Endodermal cell (in vitro differentiated cells): ENCODE data around the gene POLD2. TPM values are rescaled to one million over a fixed set of nuclear protein-coding genes. Genes with fewer than 3 reads are reported as not detected.

Experiments
- DNase-seq: peaks from one replicate; pipeline ENCODE4 v3.0.0-alpha.2; 2017
- H3K27ac ChIP-seq: 2 replicates; pipeline ENCODE4 v1.5.1; 2013; ENCODE audit warnings: mild to moderate bottlenecking, low read depth, low read length, moderate library complexity
- H3K27me3 ChIP-seq: 2 replicates; pipeline ENCODE4 v1.6.1; 2013; ENCODE audit warnings: mild to moderate bottlenecking, low read length, moderate library complexity; ENCODE audit not compliant: insufficient read depth, control insufficient read depth, poor library complexity, severe bottlenecking
- H3K36me3 ChIP-seq: 2 replicates; pipeline ENCODE4 v1.7.0; 2013; ENCODE audit warnings: mild to moderate bottlenecking, low read length, moderate library complexity; ENCODE audit not compliant: control insufficient read depth, insufficient read depth
- H3K4me1 ChIP-seq: one replicate; pipeline ENCODE4 v1.7.0; 2013; ENCODE audit warnings: low read length; ENCODE audit not compliant: control insufficient read depth, insufficient read depth
- H3K4me3 ChIP-seq: 2 replicates; pipeline ENCODE4 v1.5.1; 2013; ENCODE audit warnings: mild to moderate bottlenecking, low read length, moderate library complexity
- H3K9ac ChIP-seq: 2 replicates; pipeline ENCODE4 v1.6.1; 2013; ENCODE audit warnings: mild to moderate bottlenecking, low read length, moderate library complexity; ENCODE audit not compliant: poor library complexity, severe bottlenecking; ENCODE audit errors: extremely low read depth
- H3K9me3 ChIP-seq: 2 replicates; pipeline ENCODE4 v1.6.1; 2013; ENCODE audit warnings: mild to moderate bottlenecking, low read length, moderate library complexity; ENCODE audit not compliant: control insufficient read depth
- H3K27ac Mint-ChIP-seq: 2 replicates; pipeline ENCODE4 v1.8.0; 2020; ENCODE audit warnings: mixed read lengths
- H3K27me3 Mint-ChIP-seq: 2 replicates; pipeline ENCODE4 v1.8.0; 2021; ENCODE audit warnings: mild to moderate bottlenecking, mixed read lengths; ENCODE audit not compliant: insufficient read depth
- H3K36me3 Mint-ChIP-seq: 2 replicates; pipeline ENCODE4 v1.8.0; 2020; ENCODE audit warnings: low read depth, mixed read lengths
- H3K4me1 Mint-ChIP-seq: 2 replicates; pipeline ENCODE4 v1.8.0; 2020; ENCODE audit warnings: mixed read lengths
- H3K4me3 Mint-ChIP-seq: 2 replicates; pipeline ENCODE4 v1.8.0; 2020; ENCODE audit warnings: mild to moderate bottlenecking, moderate library complexity, mixed read lengths
- H3K9me3 Mint-ChIP-seq: 2 replicates; pipeline ENCODE4 v1.8.0; 2020; ENCODE audit warnings: mild to moderate bottlenecking, mixed read lengths
- WGBS, 2 experiments: methylation state at CpG; one replicate each; pipeline versions ENCODE4 v1.1.5 to v1.1.7; 2013; ENCODE audit warnings: missing lambda C conversion rate in 2 of 2, mixed read lengths in 1 of 2; ENCODE audit not compliant: insufficient coverage in 1 of 2, insufficient read length in 1 of 2; 5-methylcytosine and 5-hydroxymethylcytosine counted together
- total RNA-seq, 2 donors: library from RNA; stranded (reverse); fragmentation: NEBNext Ultra II Directional in 1 of 2; extraction: Animal tissue kit (Norgen Biotek cat#: 25700) in 1 of 2; gene quantifications; 2 replicates in 1 of 2; 3 replicates in 1 of 2; pipeline ENCODE4 v1.2.1, GENCODE V29; 2021
- TF ChIP-seq, protein P1 (sequence below): fragments of 200-600 bp; sonication (generic); conservative IDR thresholded peaks from 2 replicates; pipeline ENCODE4 v1.5.0; 2021; ENCODE audit warnings: antibody characterized with exemption, mild to moderate bottlenecking

Gene POLD2
- total RNA-seq, 2 donors from 2014 or later = 127 to 141 TPM

DNA sequence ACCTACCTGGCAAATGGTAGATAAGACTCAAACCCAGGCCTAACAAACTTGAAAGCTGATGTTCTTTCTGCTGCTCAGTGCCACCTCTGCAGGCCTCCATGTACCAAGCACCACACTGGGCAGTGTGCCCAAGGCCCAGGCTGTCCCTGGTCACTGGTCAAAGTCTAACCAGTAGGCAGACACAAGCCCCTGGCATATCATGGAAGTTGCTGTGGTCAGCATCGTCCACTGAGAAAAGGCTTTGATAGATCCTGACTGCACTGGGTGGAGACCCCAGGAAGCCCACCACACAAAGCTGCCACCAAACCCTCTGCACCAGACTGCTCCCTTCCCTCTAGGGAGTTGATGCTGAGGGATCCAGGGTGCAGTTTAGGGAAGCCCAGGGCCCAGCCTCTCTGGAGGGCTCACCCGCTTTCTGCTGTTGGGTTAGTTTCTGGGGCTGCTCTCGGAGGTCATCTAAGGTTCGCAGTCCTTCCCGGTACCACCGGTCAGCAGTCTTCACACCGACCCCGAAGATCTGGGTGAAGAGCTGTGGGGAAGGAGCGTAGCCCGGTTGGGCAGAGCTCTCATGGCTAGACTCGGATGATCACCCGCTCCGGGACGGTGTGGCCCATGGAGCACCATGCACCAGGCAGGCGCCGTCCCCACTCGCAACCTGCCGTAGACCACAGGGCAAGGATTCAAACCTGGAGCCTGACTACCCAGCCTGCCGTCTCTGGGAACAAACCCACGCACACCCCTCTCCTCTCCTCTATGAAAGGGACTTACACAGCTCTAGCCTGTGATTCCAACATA, 47.0 kb downstream of the POLD2 start:
- H3K36me3 Mint-ChIP-seq = peaks cover 42% of the 10 kb centered on the region
- Histone ChIP-seq H3K36me3 (peaks cover 33% of the 10 kb centered on the region), H3K4me1 (no peaks in the 10 kb centered on the region), H3K9ac (no peak overlapping the region), H3K27me3 (no peaks in the 10 kb centered on the region), H3K9me3 (no peaks in the 10 kb centered on the region), H3K4me3 (no peak overlapping the region), H3K27ac (no peak overlapping the region)
- H3K9me3 Mint-ChIP-seq = no peaks in the 10 kb centered on the region
- 96 to 100% methylated on average over 16 to 20 of the region's 20 CpGs for WGBS, 2 experiments
- TF ChIP-seq, protein P1, sequence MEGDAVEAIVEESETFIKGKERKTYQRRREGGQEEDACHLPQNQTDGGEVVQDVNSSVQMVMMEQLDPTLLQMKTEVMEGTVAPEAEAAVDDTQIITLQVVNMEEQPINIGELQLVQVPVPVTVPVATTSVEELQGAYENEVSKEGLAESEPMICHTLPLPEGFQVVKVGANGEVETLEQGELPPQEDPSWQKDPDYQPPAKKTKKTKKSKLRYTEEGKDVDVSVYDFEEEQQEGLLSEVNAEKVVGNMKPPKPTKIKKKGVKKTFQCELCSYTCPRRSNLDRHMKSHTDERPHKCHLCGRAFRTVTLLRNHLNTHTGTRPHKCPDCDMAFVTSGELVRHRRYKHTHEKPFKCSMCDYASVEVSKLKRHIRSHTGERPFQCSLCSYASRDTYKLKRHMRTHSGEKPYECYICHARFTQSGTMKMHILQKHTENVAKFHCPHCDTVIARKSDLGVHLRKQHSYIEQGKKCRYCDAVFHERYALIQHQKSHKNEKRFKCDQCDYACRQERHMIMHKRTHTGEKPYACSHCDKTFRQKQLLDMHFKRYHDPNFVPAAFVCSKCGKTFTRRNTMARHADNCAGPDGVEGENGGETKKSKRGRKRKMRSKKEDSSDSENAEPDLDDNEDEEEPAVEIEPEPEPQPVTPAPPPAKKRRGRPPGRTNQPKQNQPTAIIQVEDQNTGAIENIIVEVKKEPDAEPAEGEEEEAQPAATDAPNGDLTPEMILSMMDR = no peak
- no peak overlapping the region for H3K27ac Mint-ChIP-seq
- H3K27me3 Mint-ChIP-seq = no peaks in the 10 kb centered on the region
- H3K4me1 Mint-ChIP-seq = no peaks in the 10 kb centered on the region
- H3K4me3 Mint-ChIP-seq = no peak overlapping the region
- no peak for DNase-seq

DNA sequence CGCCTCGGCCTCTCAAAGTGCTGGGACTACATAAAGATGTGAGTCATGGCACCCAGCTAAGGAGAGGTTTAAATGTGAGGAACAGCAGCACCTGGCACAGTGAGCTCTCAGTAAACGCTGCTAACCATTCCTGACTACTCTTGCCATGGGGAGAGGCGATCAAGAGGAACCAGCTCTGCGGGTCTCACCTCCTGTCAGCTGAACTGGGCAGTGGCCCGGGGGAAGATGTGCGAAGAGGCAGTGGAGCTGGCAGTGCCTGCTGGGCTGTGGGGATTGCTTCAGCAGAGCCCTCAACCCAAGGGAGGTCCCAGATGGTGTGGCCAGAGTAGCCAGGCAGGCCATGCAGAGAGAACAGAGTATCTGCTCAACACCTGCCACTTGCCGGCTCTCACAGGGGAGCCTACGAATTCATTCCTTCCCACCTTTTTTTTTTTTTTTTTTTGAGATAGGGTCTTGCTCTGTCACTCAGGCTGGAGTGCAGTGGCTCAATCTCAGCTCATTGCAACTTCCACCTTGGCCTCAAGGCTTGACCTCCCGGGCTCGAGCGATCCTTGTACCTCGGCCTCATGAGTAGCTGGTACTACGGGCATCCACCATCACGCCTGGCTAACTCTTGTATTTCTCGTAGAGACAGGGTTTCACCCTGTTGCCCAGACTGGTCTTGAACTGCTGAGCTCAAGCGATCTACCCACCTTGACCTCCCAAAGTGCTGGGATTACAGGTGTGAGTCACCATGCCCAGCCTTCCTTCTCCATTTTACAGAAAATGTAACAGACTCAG, 47.9 kb downstream of the POLD2 start:
- WGBS, 2 experiments = 92 to 93% methylated on average over 15 to 17 of the region's 17 CpGs
- peaks cover 40% of the 10 kb centered on the region for H3K36me3 Mint-ChIP-seq

DNA sequence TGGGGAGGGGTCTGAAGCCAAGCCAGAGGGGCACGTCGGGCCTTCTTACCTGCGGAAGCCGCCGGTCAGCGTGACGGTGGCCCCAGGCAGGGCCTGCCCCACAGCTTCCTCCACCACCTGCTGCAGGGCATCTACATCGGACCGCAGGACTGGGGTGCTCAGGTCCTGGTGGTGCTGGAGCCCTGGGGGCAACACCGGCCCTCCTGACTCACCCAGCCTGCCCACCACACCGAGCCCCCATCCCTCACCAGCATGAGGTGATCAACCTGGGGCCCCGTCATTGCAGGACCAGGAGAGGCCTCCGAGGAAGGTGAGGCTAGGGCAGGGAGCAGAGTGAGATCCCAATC, 49.0 kb downstream of the POLD2 start:
- Mint-ChIP-seq H3K36me3 (peaks cover 40% of the 10 kb centered on the region), H3K27me3 (peaks cover under 1% of the 10 kb centered on the region), H3K4me3 (no peak overlapping the region), H3K27ac (no peak overlapping the region), H3K4me1 (no peaks in the 10 kb centered on the region), H3K9me3 (no peaks in the 10 kb centered on the region)
- H3K27ac ChIP-seq = no peak overlapping the region
- H3K9me3 ChIP-seq = no peaks in the 10 kb centered on the region
- no peak overlapping the region for H3K4me3 ChIP-seq
- no peaks in the 10 kb centered on the region for H3K27me3 ChIP-seq
- WGBS, 2 experiments = 85 to 96% methylated on average over 6 to 13 of the region's 13 CpGs
- no peaks in the 10 kb centered on the region for H3K4me1 ChIP-seq
- no peak overlapping the region for H3K9ac ChIP-seq
- TF ChIP-seq, protein P1 = no peak
- H3K36me3 ChIP-seq = peaks cover 25% of the 10 kb centered on the region
- DNase-seq = no peak

More for the DNA sequence above, 47.9 kb downstream of the POLD2 start:
- Histone ChIP-seq H3K27me3 (no peaks in the 10 kb centered on the region), H3K9ac (no peak overlapping the region), H3K4me3 (no peak overlapping the region), H3K9me3 (no peaks in the 10 kb centered on the region), H3K4me1 (no peaks in the 10 kb centered on the region), H3K36me3 (peaks cover 31% of the 10 kb centered on the region), H3K27ac (no peak overlapping the region)
- H3K27me3 Mint-ChIP-seq = no peaks in the 10 kb centered on the region
- H3K27ac Mint-ChIP-seq = no peak overlapping the region
- no peaks in the 10 kb centered on the region for H3K4me1 Mint-ChIP-seq
- TF ChIP-seq, protein P1 = no peak
- H3K4me3 Mint-ChIP-seq = no peak overlapping the region
- DNase-seq = no peak
- H3K9me3 Mint-ChIP-seq = no peaks in the 10 kb centered on the region
